ENCODE results near the gene NCR2. TPM values are rescaled to one million over a fixed set of nuclear protein-coding genes. Genes with fewer than 3 reads are reported as not detected.
"Not testable (repeated sequence)": the region's sequence is repeated elsewhere in the genome, so short reads cannot be mapped to it uniquely, and the experiment has no call there.

NCR2 gene, protein sequence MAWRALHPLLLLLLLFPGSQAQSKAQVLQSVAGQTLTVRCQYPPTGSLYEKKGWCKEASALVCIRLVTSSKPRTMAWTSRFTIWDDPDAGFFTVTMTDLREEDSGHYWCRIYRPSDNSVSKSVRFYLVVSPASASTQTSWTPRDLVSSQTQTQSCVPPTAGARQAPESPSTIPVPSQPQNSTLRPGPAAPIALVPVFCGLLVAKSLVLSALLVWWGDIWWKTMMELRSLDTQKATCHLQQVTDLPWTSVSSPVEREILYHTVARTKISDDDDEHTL
- not detected in 2 replicates for total RNA-seq (2014; rRNA removed; shearing (Covaris generic))

DNA sequence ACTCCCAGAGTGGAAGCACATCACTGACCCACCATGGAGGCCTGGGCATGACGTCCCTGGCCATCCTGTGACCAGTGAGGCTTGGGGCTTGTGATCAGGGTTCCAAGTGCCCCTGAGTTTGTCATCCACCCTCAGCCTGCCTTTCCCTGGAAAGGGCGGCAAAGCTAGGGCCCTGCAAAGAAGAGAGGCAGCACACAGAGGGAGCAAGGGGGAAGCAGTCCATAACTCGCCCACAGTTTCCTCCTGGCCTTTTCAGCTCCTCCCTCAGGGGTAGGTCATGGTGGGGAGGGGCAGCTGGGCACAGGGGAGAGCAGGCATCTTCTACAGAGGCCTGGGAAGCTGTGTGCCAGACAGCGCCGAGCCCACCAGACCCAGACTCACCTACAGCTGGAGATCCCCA is at the start of gene NCR2:
Gene NCR2 (plus strand): TSS at position 313 of the 400 bp plus-strand sequence. CDS start 269 bp downstream, outside the sequence.
- DNase-seq (ENCODE audit: low spot score): no peak

DNA sequence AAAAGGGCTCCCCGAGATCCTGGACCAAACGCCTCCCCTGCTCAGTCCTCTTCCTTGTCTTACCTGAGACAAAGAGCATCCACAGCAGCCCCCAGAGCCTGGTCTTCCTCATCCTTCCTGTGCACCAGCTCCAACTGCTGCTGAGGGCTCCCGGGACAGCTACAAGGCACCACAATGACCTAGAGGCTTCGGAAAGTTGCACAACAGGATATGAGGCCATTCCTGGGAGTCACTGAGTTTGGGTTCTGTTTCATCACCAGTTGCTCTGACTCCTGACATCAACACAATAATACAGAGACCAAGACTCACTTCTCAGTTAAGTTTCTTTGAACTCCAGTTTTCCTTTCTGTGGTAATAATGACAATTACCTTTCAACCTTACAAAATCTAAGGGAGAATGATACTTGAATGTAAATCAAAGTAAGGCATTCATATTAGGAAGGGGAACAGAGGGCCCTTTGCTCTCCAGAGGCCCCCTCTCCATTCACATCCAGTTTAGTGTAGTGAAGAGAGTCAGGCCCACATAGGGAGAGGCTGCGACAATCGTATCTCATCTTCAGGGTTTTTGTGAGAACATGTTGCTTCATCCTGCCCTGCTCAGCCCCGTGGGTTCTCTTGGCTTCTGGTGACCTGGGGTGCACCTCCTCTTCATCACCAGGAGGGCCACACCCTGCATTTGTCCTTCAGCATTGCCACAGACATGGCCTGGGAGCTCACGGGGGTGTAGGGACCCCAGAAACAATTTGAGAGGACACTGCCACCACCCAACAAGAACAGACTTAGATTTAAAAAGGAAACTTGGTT is 48.7 kb upstream of the NCR2 start, which contains the start of gene TREM1:
Gene TREM1 (minus strand): TSS at position 139 of the 803 bp plus-strand sequence. CDS start 27 bp downstream, at position 112.
- DNase-seq (ENCODE audit: low spot score): peak; percentile 72

DNA sequence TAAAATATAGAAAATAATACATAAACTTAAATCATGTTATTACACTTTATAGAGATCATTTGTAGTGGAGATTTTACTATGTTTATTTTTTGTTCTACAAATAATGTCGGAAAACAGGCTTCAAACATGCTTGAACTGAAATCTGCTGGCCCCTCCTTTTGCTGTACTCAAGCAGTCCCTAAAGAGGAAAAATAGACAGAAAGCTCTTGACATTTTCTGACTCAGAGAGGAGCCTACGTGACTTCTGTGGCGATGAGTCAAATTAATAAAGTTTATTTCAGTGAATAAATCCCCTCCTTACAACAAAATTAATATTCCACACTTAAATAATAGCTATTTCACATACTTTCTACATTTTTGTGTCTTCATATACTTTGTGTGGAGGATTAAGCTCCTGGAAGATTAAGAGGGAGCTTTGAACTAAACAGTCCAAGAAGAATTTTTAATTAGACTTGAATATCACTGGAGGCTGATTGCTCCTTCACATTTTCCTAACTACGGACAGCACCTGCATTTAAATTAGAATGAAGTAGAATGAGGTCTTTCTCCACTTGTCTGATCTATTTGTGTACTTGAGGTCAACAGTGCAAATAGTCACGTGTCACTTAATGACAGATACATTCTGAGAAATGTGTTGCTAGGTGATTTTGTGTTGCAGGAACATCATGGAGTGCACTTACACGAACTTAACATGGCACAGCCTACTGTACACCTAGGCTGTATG is 47.2 kb upstream of the NCR2 start:
- no peak for DNase-seq (ENCODE audit: low spot score)

DNA sequence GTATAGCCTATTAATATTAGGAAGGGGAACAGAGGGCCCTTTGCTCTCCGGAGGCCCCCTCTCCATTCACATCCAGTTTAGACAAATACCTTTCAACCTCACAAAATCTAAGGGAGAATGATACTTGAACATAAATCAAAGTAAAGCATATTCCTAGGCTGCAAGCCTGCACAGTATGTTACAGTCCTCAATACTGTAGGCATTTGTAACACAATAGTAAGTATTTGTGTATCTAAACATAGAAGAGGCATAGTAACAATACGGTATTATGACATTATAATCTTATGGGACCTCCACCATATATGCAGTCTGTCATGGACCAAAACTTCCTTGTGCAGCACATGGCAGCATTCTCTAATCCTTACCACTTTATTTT is 46.7 kb upstream of the NCR2 start:
- no peak for DNase-seq (ENCODE audit: low spot score)

DNA sequence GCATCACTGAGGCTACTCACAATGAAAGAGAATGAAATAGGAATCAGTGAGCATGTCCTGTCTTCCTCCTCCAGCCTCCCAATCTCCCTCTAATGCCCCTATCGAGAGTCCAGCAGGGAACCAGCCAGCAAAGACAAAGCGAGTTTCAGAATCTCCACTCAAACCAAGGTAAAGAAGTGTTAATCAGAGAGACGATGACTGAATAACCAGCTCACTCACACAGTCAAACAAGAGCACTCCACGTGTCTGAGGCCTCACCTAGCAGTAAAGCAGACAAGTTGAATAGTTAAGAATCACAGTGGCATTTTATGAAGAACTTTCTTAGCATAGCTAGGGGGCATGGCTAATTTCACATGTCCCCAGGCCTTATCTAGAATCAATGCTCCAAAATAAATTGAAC is 45.6 kb upstream of the NCR2 start:
- no peak for DNase-seq (ENCODE audit: low spot score)

DNA sequence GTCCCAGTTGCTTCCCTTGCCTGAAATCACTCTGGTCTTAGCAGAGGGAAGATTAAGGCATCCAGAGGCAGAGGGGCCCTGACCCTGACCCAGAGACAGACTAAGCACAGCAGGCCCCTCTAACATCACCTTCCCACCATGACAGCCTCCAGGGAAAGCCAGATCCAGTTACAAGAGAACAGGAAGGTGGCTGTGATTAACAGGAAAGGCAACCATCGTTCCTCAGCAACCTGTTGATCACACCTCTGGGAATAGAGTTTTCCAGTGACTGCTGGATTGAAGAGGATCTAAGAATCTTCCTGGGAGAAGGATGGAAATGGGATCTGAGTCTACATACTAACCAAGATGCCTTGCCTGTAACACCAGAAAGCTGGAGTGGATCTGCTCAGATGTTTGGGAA is 43.7 kb upstream of the NCR2 start:
- no peak for DNase-seq (ENCODE audit: low spot score)

DNA sequence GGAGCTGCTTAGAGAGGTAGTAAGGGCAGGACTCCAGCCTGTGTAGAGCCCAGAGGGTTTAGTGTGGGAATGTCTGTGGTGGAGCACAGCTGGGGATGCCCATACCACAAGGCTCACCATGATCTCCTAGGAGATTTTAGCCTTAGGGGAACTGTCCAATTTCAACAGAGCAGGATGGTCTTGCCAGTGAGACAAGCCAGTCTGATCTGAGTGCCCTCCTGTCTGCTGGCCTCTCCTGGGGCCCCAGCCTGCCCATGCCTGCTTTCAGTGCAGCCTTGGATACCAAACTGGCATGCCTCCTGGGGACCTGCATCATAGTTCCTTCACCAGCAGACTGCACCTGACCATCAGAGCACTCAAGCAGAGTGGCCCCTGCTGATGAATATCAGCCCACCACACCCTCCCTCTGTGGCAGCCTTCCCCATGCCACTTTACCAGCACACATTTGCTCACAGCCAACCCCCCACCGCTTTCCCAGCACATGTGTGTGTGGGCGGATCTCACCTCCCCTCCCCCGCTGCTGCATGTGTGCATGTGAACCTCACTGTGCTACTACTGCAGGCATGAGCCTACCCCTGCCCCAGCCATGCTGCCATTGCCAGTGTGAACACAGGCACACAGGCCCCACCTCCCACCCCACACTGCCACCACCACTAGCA is 41.1 kb upstream of the NCR2 start:
- DNase-seq (ENCODE audit: low spot score): no peak

DNA sequence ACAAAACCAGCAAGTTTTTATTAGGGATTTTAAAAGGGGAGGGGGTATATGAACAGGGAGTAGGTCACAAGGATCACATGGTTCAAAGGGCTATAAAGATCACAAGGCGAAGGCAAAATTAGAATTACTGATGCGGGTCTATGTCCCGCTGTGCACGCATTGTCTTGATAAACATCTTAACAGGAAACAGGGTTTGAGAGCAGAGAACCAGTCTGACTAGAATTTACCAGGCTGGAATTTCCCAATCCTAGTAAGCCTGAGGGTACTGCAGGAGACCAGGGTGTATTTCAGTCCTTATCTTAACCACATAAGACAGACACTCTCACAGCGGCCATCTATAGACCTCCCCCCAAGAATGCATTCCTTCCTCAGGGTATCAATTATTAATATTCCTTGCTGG is 38.2 kb upstream of the NCR2 start:
- not testable (repeated sequence) for DNase-seq (ENCODE audit: low spot score)

DNA sequence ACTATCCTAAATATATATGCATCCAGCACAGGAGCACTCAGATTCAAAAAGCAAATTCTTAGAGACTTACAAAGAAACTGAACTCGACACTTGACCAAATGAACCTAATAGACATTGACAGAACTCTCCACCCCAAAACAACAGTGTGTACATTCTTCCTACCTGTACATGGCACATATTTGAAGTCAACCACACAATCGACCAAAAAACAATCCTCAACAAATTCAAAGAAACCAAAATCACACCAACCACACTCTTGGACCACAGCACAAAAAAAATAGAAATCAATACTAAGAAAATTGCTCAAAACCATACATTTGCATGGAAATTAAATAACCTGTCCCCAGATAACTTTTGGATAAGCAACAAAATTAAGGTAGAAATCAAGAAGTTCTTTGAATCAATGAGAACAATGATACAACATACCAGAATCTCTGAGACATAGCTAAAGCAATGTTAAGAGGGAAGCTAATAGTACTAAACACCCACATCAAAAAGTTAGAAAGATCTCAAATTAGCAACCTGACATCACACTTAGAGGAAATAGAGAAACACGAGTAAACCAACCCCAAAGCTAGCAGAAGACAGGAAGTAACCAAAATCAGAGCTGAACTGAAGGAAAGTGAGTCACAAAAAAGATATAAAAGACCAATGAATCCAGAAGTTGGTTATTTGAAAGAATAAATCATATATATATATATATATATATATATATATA is 36.5 kb upstream of the NCR2 start:
- DNase-seq (ENCODE audit: low spot score): no peak

DNA sequence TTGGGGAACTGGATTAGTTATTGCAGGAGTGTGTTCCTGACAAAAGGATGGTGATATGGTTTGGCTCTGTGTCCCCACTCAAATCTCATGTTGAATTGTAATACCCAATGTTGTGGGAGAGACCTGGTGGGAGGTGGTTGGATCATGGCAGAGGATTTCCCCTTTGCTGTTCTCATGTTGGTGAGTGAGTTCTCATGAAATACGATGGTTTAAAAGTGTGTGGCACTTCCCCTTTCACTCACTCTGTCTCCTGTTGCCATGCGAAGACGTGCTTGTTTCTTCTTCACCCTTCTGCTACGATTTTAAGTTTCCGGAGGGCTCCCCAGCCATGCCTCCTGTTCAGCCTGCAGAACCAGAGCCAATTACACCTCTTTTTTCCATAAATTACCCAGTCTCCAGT is 32.8 kb upstream of the NCR2 start:
- no peak for DNase-seq (ENCODE audit: low spot score)

DNA sequence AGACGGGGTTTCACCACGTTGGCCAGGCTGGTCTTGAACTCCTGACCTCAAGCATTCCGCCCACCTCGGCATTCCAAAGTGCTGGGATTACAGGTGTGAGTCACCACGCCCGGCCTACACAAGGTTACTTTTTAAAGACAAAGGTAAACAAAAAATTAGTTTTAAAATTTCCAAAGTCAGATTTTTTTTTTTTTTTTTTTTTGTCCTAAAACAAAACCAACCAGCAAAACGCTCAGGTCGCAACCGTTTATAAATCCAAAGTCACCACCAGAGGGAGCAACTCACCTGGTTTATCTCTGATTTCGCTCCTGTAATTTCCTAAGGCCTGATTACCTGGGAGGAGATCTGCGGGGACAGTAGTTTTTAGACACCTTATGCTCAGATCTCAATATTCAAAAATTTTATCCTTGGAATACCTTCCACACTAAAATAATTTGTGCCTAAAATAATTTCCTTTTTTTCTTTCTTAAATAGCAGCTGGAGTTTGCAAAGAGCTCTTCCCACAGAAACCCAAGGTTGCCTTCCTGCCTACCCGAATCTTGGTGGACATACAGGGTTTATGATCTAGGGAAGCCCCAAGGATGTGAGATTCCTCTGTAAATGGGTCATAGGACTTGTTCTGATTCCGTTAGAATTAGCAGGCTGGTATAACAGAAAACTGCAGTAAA is 29.1 kb upstream of the NCR2 start:
- peak; percentile 58 for DNase-seq (ENCODE audit: low spot score)

DNA sequence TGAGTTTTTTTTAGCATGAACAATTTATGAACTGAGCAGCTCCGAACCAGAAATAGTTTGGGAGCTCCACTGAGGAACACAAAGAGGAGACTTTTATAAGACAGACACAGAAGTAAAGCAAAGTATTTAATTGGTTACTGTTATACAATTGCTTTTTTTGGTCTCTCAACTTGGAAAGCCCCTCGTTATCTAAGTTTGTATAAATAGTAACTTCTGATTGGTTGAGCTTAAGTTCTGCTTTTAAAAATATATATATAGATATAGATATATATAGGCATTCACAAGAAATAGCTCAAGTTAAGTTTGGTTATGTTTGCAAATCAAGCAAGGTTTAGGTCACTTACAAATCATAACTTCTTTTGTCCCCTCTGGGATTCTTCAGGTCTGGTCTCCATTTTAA is 20.2 kb upstream of the NCR2 start:
- DNase-seq (ENCODE audit: low spot score): no peak

DNA sequence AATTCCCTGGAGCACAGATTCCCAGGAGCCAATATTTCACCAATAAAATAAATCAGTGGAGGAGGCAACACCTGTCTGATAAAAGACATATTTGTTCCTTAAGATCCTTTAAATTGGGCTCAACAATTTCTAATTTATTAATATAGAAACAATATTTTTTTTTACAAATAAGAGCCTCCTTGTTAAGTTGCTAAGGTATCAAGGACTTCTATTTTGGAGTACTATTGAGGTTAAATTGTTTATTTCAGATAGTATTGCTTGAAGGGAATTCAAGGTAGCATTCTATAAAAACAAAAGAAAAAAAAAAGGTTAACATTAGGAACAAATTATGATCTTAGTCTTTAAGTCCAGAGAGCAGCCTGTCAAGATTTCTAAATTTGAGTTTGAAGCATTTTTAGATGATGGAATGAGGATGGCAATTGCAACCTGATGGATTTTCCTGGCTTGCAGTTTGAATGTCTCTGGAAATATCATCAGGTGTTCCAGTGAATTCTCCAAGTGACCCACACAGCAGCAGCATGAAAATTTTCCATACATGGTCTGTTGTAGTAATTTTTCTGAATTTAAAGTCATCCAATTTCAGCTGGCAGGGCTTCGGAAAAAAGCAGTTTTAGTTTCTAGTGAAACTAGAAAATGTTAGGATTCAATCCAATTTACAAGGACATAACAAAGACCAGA is 19.3 kb upstream of the NCR2 start:
- DNase-seq (ENCODE audit: low spot score): no peak

DNA sequence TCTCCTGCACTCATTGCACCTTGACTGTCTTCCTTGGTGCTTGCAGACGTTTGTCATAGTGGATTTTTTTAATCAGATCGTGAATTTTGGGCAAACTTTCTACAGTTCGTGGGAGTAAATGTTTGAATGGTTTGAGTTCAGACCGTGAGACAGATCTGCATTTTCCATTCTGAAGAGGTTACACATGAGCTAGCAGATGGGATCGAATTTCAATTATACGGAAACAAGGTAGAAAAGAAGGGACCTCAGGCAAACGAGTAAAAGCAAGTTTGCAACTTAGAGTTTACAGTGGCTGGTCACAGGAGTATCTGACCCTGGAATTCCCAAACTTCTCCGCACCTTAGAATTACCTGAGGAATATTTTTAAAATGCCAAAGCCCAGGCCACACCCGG is 17.2 kb upstream of the NCR2 start:
- no peak for DNase-seq (ENCODE audit: low spot score)

DNA sequence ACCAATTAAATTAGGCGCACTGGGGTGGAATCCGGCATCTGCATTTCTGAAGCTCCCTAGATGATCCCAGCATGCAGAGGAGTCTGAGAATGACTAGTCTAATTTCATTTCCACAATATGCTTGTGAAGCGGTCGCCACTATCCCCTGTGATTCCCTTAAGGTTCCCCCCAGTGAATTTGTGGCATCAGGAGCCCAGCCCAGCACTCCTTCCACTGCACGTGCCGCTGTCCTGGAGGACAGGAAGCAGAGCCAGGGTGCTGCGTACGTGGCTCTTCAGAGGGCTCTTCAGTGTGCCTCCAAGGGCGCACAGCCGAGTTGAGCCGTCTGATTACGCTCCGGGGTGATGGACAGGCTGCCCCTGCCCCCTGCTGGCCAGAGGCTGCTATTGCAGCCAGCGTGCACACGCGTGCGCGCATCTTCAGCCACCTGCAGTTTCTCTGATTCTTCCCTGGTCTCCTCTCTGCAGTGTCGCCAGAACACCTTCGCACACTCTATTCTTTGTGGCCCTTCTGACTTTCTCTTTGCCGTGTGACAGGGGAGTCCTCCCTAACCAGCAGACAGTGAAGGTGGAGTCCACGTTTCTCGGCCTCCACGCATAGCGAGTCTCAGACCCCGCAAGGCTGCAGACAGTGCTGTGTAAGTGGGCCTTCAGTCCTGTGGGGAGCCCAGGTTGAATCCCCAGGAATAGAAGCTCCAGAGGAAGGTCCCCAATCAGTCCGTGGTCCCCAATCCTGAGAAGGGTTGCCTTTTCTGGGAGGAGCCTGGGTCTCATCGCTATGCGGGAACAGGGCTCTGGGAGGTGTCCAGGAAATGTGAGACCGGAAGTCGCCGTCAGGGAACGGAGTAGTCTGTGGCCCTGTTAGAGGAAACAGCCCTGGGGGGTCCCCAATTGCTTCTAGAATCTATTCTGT is 16.5 kb upstream of the NCR2 start:
- DNase-seq (ENCODE audit: low spot score): peak; percentile 90

DNA sequence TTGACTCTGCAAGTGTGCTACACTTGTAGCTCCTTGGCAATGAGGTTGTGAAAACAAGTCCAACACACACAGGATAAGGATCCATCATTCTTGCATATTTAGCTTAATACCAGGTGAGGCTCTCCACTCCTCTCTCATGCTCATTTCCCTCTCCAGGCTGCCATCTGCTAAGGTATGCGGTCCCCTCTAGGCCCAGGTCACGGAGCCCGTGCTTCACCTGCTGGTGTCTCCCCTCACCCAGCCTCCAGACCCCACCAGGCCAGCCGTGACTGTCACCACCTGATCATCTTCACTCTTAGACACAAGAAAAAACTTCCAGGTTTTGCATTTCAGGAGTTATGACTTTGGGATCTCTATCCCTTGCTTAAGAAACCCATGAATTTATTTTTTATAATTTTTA is 14.2 kb upstream of the NCR2 start:
- DNase-seq (ENCODE audit: low spot score): no peak

DNA sequence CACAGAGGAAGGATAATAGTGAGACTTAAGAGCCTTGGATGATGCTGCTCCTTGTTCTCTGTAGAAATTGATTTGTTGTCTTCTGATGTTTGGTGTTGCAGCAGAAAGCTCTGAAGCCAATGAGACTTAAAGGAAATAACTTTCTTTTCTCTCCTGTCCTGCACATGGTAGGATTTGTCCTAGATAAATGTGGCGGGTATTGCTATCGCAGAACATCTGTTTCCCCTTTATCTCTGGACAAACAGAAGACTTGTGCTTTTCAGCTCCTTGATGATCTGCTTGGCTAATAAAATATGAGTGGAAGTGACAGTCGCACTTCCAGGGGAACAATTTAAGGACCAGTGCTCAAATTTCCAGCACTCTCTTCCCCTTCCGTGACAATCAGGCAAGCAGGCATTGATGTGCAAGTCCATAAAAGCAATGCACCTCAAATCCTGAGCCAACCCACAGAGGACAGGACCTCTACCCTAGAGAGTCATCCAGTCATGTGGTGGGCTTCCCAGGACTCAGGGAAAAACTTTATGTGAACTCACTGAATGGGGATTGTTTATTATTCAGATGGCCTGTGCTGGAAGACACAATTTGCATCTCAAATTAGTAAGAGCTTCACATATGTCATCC is 9.9 kb upstream of the NCR2 start:
- no peak for DNase-seq (ENCODE audit: low spot score)

DNA sequence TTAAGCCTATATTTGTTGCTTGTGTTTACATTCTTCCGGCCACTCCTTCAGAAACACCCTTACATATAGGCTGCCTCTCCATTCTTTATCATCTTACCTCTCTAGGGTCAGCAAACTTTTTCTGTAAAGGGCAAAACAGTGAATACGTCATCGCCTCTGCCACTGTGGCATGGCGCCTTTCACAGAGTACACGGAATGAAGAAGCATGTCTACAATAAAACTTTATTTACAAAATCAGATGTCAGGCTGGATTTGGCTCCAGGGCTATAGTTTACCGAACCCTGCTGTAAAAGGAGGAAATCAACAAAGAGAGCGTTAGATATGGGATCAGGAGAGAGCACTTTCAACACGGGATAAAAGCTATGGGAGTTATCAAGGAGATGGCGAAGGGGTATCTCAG is 9.3 kb upstream of the NCR2 start:
- no peak for DNase-seq (ENCODE audit: low spot score)

DNA sequence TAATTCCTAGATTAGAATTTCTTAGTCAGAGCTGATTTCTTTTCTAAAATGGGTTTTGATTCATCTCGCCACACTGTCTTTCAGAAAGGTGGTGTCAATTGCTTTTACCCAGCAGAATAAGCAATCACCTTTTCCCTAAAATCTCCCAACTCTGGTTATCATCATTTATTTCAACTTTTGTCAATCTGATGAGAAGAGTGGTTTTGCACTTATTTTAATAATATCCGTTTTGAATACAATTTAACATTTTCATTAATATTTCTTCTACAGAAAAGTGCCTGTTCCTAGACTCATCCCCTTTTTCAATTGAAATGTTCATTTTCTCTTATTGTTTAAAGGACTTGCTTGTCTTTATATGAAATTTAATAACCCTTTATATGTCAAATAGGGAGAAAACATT is 8.2 kb upstream of the NCR2 start:
- no peak for DNase-seq (ENCODE audit: low spot score)

Data from H4 (cell line).